SK-N-MC (cell line): ENCODE results near the gene ANXA10.

Source experiments
- DNase-seq: peaks from one replicate; pipeline ENCODE4 v3.0.0-alpha.2; 2011; ENCODE audit warnings: low read depth, low spot score
- H3K27ac ChIP-seq: fragments of 200-600 bp; sonication (generic); 2 replicates; pipeline ENCODE4 v1.5.1; 2016; ENCODE audit warnings: mixed run types
- H3K36me3 ChIP-seq: fragments of 200-600 bp; sonication (generic); 2 replicates; pipeline ENCODE4 v1.6.1; 2017; ENCODE audit warnings: antibody characterized with exemption, low read length, mixed read lengths; ENCODE audit not compliant: insufficient read depth
- H3K4me3 ChIP-seq: fragments of 200-600 bp; sonication (generic); 2 replicates; pipeline ENCODE4 v1.5.1; 2016
- H3K9ac ChIP-seq: fragments of 200-600 bp; sonication (generic); 2 replicates; pipeline ENCODE4 v1.8.0; 2017; ENCODE audit warnings: mixed run types, mixed read lengths; ENCODE audit not compliant: insufficient read length
- H3K9me3 ChIP-seq: fragments of 200-600 bp; sonication (generic); 2 replicates; pipeline ENCODE4 v1.6.1; 2017; ENCODE audit warnings: low read depth, mild to moderate bottlenecking, antibody characterized with exemption, low read length, moderate library complexity, mixed read lengths
- EZH2 ChIP-seq: fragments of 200-600 bp; sonication (generic); IDR thresholded peaks from one replicate; pipeline ENCODE4 v1.6.1; 2017; ENCODE audit warnings: antibody characterized with exemption
- FOXP2 ChIP-seq: optimal IDR thresholded peaks from 2 replicates; pipeline ENCODE3; 2011; ENCODE audit warnings: mild to moderate bottlenecking, moderate library complexity; ENCODE audit not compliant: insufficient read depth; ENCODE audit errors: extremely low read length, control extremely low read depth
- POLR2AphosphoS5 ChIP-seq: IDR thresholded peaks from 2 replicates; pipeline ENCODE4 v1.6.1; 2012; ENCODE audit warnings: mild to moderate bottlenecking, low read depth, low read length, borderline replicate concordance

ANXA10 gene

GRCh38 chr4:168163106-168163505 lies 70.8 kb downstream of the ANXA10 start:
- H3K9ac ChIP-seq: no peak overlapping the region
- no peak for DNase-seq
- no peaks in the 10 kb centered on the region for H3K9me3 ChIP-seq
- no peaks in the 10 kb centered on the region for H3K36me3 ChIP-seq
- no peak for TF ChIP-seq EZH2
- TF ChIP-seq FOXP2: no peak
- TF ChIP-seq POLR2AphosphoS5: no peak
- no peak overlapping the region for H3K4me3 ChIP-seq
- no peak overlapping the region for H3K27ac ChIP-seq

DNA sequence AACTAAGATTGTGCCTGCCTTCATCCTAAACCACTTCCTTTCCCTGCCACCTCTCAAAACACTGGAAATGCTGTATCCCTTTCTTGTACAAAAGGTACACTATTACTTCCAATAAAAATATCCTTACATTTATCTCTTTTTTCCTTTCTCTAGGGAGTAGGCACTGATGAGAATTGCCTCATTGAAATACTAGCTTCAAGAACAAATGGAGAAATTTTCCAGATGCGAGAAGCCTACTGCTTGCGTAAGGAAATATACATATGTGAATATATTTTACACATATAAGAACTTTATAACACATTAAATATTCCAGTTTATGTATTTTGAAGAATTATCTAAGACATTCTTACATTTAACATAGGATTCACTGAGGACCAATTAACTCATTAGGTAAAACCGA lies 71.7 kb downstream of the ANXA10 start:
- no peaks in the 10 kb centered on the region for H3K9me3 ChIP-seq
- H3K27ac ChIP-seq: no peak overlapping the region
- no peak overlapping the region for H3K9ac ChIP-seq
- no peaks in the 10 kb centered on the region for H3K36me3 ChIP-seq
- no peak for DNase-seq
- no peak for TF ChIP-seq POLR2AphosphoS5
- no peak for TF ChIP-seq FOXP2
- no peak for TF ChIP-seq EZH2
- no peak overlapping the region for H3K4me3 ChIP-seq

- H3K36me3 ChIP-seq: no peaks in the 10 kb centered on the region
- H3K9me3 ChIP-seq: no peaks in the 10 kb centered on the region
- H3K4me3 ChIP-seq: no peak overlapping the region
- TF ChIP-seq EZH2 (no peak), FOXP2 (no peak), POLR2AphosphoS5 (no peak)
- H3K9ac ChIP-seq: no peak overlapping the region
- no peak for DNase-seq
- no peak overlapping the region for H3K27ac ChIP-seq
Observed at GRCh38 chr4:168164915-168165548, 72.7 kb downstream of the ANXA10 start.

DNA sequence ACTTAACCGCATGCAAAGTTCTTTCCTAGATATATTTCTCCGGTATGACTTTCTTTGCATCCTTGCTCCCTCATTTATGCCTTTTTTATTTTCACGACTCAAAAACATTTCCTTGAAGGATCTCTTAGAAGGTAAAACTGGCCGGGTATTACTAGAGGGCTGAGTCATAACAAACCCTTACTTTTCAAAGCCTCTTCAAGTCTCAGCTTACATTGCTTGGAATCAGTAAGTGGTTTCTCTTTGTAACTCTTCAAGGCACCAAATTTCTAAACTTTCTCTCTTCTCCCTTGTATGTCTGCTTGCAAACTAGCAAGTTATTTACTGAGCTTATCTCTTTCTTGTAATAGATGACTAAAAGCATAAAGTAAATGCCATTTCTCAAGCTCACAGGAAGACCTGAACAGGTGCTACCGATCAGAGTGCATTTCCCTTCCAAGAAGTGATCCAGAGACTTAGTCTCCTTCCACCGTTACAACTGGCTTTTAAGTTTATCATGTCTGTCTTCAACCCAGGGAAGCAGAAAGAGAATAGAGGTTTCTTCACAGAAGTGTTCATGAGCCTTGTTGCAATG lies 75.5 kb downstream of the ANXA10 start:
- Histone ChIP-seq H3K9me3 (no peaks in the 10 kb centered on the region), H3K27ac (no peak overlapping the region), H3K4me3 (no peak overlapping the region), H3K36me3 (no peaks in the 10 kb centered on the region), H3K9ac (no peak overlapping the region)
- DNase-seq: no peak
- TF ChIP-seq POLR2AphosphoS5 (no peak), EZH2 (no peak), FOXP2 (no peak)

- Histone ChIP-seq H3K27ac (no peak overlapping the region), H3K9ac (no peak overlapping the region)
- DNase-seq: no peak
Observed at GRCh38 chr4:168174308-168174707, 82.0 kb downstream of the ANXA10 start.

GRCh38 chr4:168177546-168178149 lies 85.3 kb downstream of the ANXA10 start:
- no peak overlapping the region for H3K4me3 ChIP-seq
- H3K9me3 ChIP-seq: no peaks in the 10 kb centered on the region
- TF ChIP-seq EZH2 (no peak), FOXP2 (no peak), POLR2AphosphoS5 (no peak)
- no peak overlapping the region for H3K9ac ChIP-seq
- DNase-seq: no peak
- no peak overlapping the region for H3K27ac ChIP-seq
- H3K36me3 ChIP-seq: no peaks in the 10 kb centered on the region

More at GRCh38 chr4:168174308-168174707, 82.0 kb downstream of the ANXA10 start:
- H3K9me3 ChIP-seq: no peaks in the 10 kb centered on the region
- no peaks in the 10 kb centered on the region for H3K36me3 ChIP-seq
- no peak overlapping the region for H3K4me3 ChIP-seq
- TF ChIP-seq FOXP2: no peak
- TF ChIP-seq EZH2: no peak
- no peak for TF ChIP-seq POLR2AphosphoS5

DNA sequence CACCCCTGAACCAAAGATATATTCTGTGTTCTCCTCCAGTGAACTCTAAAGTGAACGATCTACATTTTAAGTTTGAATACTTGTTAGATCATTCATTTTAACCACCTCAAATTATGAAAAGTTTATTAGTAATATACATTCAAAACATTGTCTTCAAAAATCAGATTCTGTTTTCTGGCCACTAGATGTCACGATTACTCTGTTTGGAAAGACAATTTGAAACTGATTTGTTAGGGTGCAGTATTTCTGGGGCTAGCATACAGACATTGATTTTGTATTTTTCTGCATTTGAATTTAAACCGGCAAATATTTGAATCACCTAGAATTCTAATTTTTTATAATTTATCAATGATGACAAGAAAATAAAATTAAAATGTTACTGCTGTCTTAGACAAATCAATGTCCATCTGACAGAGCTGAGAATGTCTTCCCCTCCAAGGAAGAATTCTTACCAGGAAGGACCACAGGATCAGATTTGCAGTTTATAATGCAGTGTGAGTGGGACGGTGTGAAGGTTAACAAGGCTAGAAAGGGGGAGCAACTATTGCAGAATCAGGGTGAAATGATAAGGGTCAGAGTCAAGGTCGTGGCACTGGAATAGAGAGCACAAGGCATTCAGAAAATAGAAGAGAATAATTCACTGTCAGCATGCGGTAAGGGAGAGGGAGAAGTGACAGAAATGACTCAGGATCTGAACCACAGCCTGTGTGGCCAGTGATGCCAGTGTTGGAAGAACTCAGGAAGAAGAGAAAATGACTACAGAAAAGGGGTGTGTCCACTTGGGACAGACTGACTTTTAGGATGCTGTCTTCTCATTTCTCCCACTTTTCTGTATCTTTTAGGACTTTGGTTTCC lies 91.6 kb downstream of the ANXA10 start:
- peak; percentile 53 for DNase-seq
- no peak for TF ChIP-seq EZH2
- H3K4me3 ChIP-seq: no peak overlapping the region
- H3K36me3 ChIP-seq: no peaks in the 10 kb centered on the region
- no peak overlapping the region for H3K27ac ChIP-seq
- no peaks in the 10 kb centered on the region for H3K9me3 ChIP-seq
- H3K9ac ChIP-seq: no peak overlapping the region

- Histone ChIP-seq H3K36me3 (no peaks in the 10 kb centered on the region), H3K9ac (no peak overlapping the region), H3K27ac (no peak overlapping the region), H3K4me3 (no peak overlapping the region), H3K9me3 (no peaks in the 10 kb centered on the region)
- no peak for DNase-seq
- TF ChIP-seq EZH2 (no peak), FOXP2 (no peak), POLR2AphosphoS5 (no peak)
Observed at GRCh38 chr4:168188754-168189153, 96.4 kb downstream of the ANXA10 start.
